Measurements from ENCODE around the gene TAF11L9. TPM values are rescaled to one million over a fixed set of nuclear protein-coding genes. Genes with fewer than 3 reads are reported as not detected.

Gene TAF11L9
- total RNA-seq = not detected in 2 replicates

DNA sequence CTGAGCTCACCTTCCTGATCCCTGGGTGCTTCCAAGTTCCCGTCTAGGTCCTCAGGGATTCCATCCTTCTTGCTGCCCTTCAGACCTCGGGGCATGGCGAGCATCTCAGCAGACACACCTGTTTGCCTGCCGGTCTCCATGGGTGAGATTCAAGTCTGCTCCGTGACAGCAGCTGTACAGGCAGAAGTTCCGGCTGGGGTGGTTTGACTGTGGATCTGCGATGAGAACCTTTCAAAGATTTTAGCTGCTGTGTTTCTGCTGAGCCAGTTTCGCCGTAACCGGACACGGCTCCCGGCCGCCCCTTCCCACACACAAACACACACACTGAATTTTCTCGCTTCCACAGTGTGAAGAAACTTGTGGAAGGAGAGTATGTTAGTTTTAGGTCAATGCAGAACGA is at the start of gene TAF11L9:
Gene TAF11L9 (minus strand): TSS at position 140 of the 400 bp plus-strand sequence.

GRCh38 chr5:17634160-17634559 is 40.0 kb upstream of the TAF11L9 start, which contains the start of gene TAF11L14:
Gene TAF11L14, plus strand, starts transcription at chr5:17634460.

DNA sequence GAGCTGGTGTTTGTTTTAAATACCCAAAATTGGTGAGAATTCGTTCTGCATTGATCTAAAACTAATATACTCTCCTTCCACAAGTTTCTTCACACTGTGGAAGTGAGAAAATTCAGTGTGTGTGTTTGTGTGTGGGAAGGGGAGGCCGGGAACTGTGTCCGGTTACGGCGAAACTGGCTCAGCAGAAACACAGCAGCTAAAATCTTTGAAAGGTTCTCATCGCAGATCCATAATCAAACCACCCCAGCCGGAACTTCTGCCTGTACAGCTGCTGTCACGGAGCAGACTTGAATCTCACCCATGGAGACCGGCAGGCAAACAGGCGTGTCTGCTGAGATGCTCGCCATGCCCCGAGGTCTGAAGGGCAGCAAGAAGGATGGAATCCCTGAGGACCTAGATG is 37.6 kb upstream of the TAF11L9 start, which contains the start of gene TAF11L13:
Gene TAF11L13 (plus strand): TSS at position 301 of the 400 bp plus-strand sequence.

DNA sequence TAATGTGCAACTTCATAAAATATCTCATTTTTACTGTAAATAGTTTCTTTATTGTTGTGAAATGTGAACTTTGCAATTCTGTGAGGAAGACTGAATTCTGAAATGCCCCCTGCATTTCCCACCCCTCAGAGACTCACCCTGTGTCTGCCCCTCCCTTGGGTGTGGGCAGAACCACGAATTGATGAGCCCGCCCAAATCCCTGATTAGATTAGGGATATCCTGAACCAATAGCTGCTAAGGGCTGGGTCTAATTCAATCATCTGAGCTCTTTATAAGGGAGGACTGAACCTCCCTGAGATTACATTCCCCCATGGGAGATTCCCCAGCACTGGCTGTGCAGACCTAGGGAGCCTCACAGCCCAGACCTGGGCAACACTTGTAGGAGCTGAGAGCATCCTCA is 15.9 kb upstream of the TAF11L9 start, which contains the start of gene TAF11L12:
Gene TAF11L12 (plus strand): TSS at position 301 of the 400 bp plus-strand sequence.

DNA sequence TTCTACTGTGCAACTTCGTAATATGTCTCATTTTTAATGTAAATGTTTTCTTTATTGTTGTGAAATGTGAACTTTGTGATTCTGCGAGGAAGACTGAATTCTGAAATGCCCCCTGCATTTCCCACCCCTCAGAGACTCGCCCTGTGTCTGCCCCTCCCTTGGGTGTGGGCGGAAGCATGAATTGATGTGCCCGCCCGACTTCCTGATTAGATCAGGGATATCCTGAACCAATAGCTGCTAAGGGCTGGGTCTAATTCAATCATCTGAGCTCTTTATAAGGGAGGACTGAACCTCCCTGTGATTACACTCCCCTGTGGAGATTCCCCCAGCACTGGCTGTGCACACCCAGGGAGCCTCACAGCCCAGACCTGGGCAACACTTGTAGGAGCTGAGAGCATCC is 9.7 kb upstream of the TAF11L9 start, which contains the start of gene TAF11L11:
Gene TAF11L11 (plus strand): TSS at position 304 of the 400 bp plus-strand sequence.

GRCh38 chr5:17597728-17598127 is 3.5 kb upstream of the TAF11L9 start, which contains the start of gene TAF11L10:
Gene TAF11L10, minus strand, starts transcription at chr5:17597828.

DNA sequence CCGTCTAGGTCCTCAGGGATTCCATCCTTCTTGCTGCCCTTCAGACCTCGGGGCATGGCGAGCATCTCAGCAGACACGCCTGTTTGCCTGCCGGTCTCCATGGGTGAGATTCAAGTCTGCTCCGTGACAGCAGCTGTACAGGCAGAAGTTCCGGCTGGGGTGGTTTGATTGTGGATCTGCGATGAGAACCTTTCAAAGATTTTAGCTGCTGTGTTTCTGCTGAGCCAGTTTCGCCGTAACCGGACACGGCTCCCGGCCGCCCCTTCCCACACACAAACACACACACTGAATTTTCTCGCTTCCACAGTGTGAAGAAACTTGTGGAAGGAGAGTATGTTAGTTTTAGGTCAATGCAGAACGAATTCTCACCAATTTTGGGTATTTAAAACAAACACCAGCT is 3.3 kb downstream of the TAF11L9 start, which contains the start of gene TAF11L8:
Gene TAF11L8 (minus strand): TSS at position 101 of the 400 bp plus-strand sequence.

DNA sequence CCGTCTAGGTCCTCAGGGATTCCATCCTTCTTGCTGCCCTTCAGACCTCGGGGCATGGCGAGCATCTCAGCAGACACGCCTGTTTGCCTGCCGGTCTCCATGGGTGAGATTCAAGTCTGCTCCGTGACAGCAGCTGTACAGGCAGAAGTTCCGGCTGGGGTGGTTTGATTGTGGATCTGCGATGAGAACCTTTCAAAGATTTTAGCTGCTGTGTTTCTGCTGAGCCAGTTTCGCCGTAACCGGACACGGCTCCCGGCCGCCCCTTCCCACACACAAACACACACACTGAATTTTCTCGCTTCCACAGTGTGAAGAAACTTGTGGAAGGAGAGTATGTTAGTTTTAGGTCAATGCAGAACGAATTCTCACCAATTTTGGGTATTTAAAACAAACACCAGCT is 8.5 kb downstream of the TAF11L9 start, which contains the start of gene TAF11L7:
Gene TAF11L7 (minus strand): TSS at position 101 of the 400 bp plus-strand sequence.

Other genes with a start within 250 kb of the TAF11L9 start
- not detected in 2 replicates for gene TAF11L2, start 96.2 kb downstream of the TAF11L9 start, total RNA-seq
- gene TAF11L3, start 76.0 kb downstream of the TAF11L9 start, total RNA-seq = not detected in 2 replicates
- gene TAF11L4, start 72.6 kb downstream of the TAF11L9 start, total RNA-seq = not detected in 2 replicates
- gene TAF11L5, start 69.2 kb downstream of the TAF11L9 start, total RNA-seq = not detected in 2 replicates
- not detected in 2 replicates for gene TAF11L6, start 65.7 kb downstream of the TAF11L9 start, total RNA-seq
- gene TAF11L7, start 8.6 kb downstream of the TAF11L9 start, total RNA-seq = not detected in 2 replicates
- not detected in 2 replicates for gene TAF11L8, start 3.4 kb downstream of the TAF11L9 start, total RNA-seq
- gene TAF11L10, start 3.4 kb upstream of the TAF11L9 start, total RNA-seq = not detected in 2 replicates
- gene TAF11L11, start 9.8 kb upstream of the TAF11L9 start, total RNA-seq = not detected in 2 replicates
- not detected in 2 replicates for gene TAF11L12, start 16.0 kb upstream of the TAF11L9 start, total RNA-seq
- not detected in 2 replicates for gene TAF11L13, start 37.7 kb upstream of the TAF11L9 start, total RNA-seq
- gene TAF11L14, start 40.1 kb upstream of the TAF11L9 start, total RNA-seq = not detected in 2 replicates

Data from cardiac atrium fibroblast (primary cell).